Peyer's patch (tissue), 4 donors: ENCODE results near the gene PHF2.

Source experiments
- POLR2A ChIP-seq, 2 donors: fragments of 450-650 bp; IDR thresholded peaks; one replicate each; pipeline ENCODE4 v1.5.1; 2017; ENCODE audit warnings: antibody characterized with exemption in 2 of 2, mild to moderate bottlenecking in 2 of 2, moderate library complexity in 2 of 2
- TF ChIP-seq, protein P1 (sequence below), 6 experiments: fragments of 450-650 bp in 4 of 6; fragments of 200-600 bp in 2 of 6; sonication (generic) in 1 of 6; IDR thresholded peaks; one replicate each; pipeline ENCODE4 v1.5.1; 2017 to 2019; ENCODE audit warnings: antibody characterized with exemption in 6 of 6, mild to moderate bottlenecking in 3 of 6, moderate library complexity in 1 of 6

DNA sequence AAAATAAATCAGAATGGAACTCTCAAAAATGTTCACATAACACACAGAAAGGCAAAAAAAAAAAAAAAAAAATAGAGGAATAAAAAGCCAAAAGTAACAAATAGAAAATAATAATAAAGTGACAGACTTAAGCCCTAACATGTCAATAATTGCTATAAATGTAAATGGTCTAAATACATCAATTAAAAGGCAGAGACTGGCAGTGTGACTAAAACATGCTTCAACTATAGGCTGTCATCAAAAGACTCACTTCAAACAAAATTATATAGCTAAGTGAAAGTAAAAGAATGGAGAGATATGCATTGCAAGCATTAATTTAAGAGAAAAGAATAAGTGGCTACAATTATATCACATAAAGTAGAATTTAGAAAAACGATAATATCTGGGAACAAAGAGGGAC is 114.2 kb downstream of the PHF2 start:
- TF ChIP-seq, protein P1, sequence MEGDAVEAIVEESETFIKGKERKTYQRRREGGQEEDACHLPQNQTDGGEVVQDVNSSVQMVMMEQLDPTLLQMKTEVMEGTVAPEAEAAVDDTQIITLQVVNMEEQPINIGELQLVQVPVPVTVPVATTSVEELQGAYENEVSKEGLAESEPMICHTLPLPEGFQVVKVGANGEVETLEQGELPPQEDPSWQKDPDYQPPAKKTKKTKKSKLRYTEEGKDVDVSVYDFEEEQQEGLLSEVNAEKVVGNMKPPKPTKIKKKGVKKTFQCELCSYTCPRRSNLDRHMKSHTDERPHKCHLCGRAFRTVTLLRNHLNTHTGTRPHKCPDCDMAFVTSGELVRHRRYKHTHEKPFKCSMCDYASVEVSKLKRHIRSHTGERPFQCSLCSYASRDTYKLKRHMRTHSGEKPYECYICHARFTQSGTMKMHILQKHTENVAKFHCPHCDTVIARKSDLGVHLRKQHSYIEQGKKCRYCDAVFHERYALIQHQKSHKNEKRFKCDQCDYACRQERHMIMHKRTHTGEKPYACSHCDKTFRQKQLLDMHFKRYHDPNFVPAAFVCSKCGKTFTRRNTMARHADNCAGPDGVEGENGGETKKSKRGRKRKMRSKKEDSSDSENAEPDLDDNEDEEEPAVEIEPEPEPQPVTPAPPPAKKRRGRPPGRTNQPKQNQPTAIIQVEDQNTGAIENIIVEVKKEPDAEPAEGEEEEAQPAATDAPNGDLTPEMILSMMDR (IDR thresholded peaks at IDR 0.05), result no peak
- no peak for TF ChIP-seq POLR2A (IDR thresholded peaks at IDR 0.05)
